Heart left ventricle (tissue), 16 donors: ENCODE results near the gene CCL23. TPM values are rescaled to one million over a fixed set of nuclear protein-coding genes. Genes with fewer than 3 reads are reported as not detected.

Experiments
- ATAC-seq, 4 donors: fragments of 200-7000 bp; cut with Tn5 transposase; one replicate each; pipeline ENCODE4 v1.9.1; 2020 to 2022; ENCODE audit warnings: moderate library complexity in 4 of 4, mild to moderate bottlenecking in 3 of 4, moderate number of reproducible peaks in 1 of 4
- DNase-seq, 5 donors: peaks; one replicate each; pipeline ENCODE4 v3.0.0-alpha.2; 2020
- H3K27ac ChIP-seq, 12 donors: fragments of 200-600 bp; sonication (generic) in 4 of 12; one replicate each; pipeline versions ENCODE4 v1.5.0 to v1.8.0; 2016 to 2022; ENCODE audit warnings: mild to moderate bottlenecking in 2 of 12
- H3K27me3 ChIP-seq, 9 donors: fragments of 200-600 bp; sonication (generic) in 2 of 9; one replicate each; pipeline versions ENCODE4 v1.5.1 to v1.8.0; 2016 to 2022; ENCODE audit warnings: mild to moderate bottlenecking in 3 of 9
- H3K36me3 ChIP-seq, 9 donors: fragments of 200-600 bp; sonication (generic) in 2 of 9; one replicate each; pipeline versions ENCODE4 v1.5.0 to v1.8.0; 2018 to 2022; ENCODE audit warnings: mild to moderate bottlenecking in 2 of 9
- H3K4me1 ChIP-seq, 12 donors: fragments of 200-600 bp; sonication (generic) in 4 of 12; one replicate each; pipeline versions ENCODE4 v1.5.0 to v1.8.0; 2016 to 2022; ENCODE audit warnings: mild to moderate bottlenecking in 3 of 12
- H3K4me3 ChIP-seq, 12 donors: fragments of 200-600 bp; sonication (generic) in 4 of 12; one replicate each; pipeline versions ENCODE4 v1.5.0 to v1.8.0; 2017 to 2022; ENCODE audit warnings: mild to moderate bottlenecking in 9 of 12, moderate library complexity in 4 of 12
- H3K9me3 ChIP-seq, 12 donors: fragments of 200-600 bp; sonication (generic) in 4 of 12; one replicate each; pipeline versions ENCODE4 v1.5.0 to v1.8.0; 2016 to 2022; ENCODE audit warnings: mild to moderate bottlenecking in 1 of 12
- POLR2A ChIP-seq, 2 donors: fragments of 450-650 bp; IDR thresholded peaks; one replicate each; pipeline ENCODE4 v1.6.1; 2017; ENCODE audit warnings: antibody characterized with exemption in 2 of 2, mild to moderate bottlenecking in 2 of 2, moderate library complexity in 2 of 2
- WGBS, 4 donors: extraction: QIAGEN DNeasy Blood & Tissue Kit in 2 of 4; methylation state at CpG; one replicate each; pipeline versions ENCODE4 v1.1.5 to v1.1.7; 2013 to 2018; 5-methylcytosine and 5-hydroxymethylcytosine counted together
- intact Hi-C, 10 donors: fragments of 100-400 bp; cut with DNase I; formaldehyde crosslinking; loops; one replicate each; pipeline versions ENCODE4 v1.11.1 to v1.14.2; 2022
- polyA plus RNA-seq, 2 donors: library from polyadenylated mRNA; stranded (reverse); fragments of 200-250 nt; gene quantifications; one replicate each; pipeline ENCODE4 v1.2.3, GENCODE V29; 2013
- total RNA-seq, 9 donors: library from RNA; depleted of rRNA in 2 of 9; stranded (reverse); fragments of >200 nt in 2 of 9; fragmentation: NEBNext Ultra II Directional in 3 of 9; extraction: Animal tissue kit (Norgen Biotek cat#: 25700) in 3 of 9; gene quantifications; one replicate each; pipeline versions ENCODE4 v1.1.0 to v1.2.4, GENCODE V29; 2016 to 2023
- TF ChIP-seq, protein P1 (sequence below), 12 donors: fragments of 200-600 bp; sonication (generic) in 4 of 12; IDR thresholded peaks; one replicate each; pipeline versions ENCODE4 v1.5.0 to v1.8.0; 2018 to 2022; ENCODE audit warnings: antibody characterized with exemption in 12 of 12, mild to moderate bottlenecking in 5 of 12
- donor health status: ischemic (EF 13 %, LVEDD 7.1; RV severe dilation, severe dysfunction).
- donor health status: healthy with polysubstance abuse.
- donor health status: DM: no; HTN: yes; CAD: no.
- donor health status: DM: no; HTN: no; CAD: no.
- donor health status: ischemic (EF 25% LVEDD 6.9; RV normal size, moderate dysfunction).
- donor health status: ischemic (EF 25% LVEDD 5.7; RV mildly dilated, moderate dysfunction).
- donor health status: healthy.
- donor health status: DM: yes; HTN: yes; CAD: no.
- donor health status: ischemic (EF 35%, LVEDD 5.7; RV mildly dilated, moderate dysfunction).
- donor health status: nonischemic (EF 11% LVEDD 7.7; RV severe dilation, severe dysfunction).
- donor health status: DM: yes; HTN: yes; CAD: no.
- donor health status: PGD.
- donor health status: ischemic (EF 29% LVEDD 5.4; RV normal size, mild dysfunction).
- donor health status: nonischemic (EF 23%, LVEDD 6.1; RV moderate dilation, normal function).

The CCL23 gene
- total and polyA plus RNA-seq, 11 donors, result 0.42 to 5.2 TPM; not detected in 9

DNA sequence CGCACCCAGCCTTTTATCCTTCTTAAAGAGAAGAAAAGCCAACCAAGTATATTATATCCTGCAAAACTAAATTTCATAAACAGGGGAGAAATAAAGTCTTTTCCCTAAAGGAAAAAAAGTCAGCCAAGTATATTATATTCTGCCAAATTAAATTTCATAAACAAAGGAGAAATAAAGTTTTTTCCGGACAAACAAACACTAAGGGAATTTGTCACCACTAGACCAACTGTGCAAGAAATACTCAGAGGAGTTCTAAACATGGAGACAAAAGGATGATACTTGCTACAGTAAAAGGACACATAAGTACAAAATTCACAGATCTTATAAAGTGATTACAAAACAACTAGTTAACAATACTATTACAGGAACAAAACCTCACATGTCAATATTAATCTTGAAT, 31.9 kb upstream of the CCL23 start:
- Histone ChIP-seq H3K4me1 (peaks cover 0 to under 1% (median 0%) of the 10 kb centered on the region in 12 donors), H3K36me3 (no peaks in the 10 kb centered on the region), H3K27me3 (peaks cover 0 to 17% (median 0%) of the 10 kb centered on the region in 9 donors), H3K9me3 (peaks cover 0 to 42% (median 23%) of the 10 kb centered on the region in 12 donors), H3K4me3 (no peak overlapping the region), H3K27ac (no peak overlapping the region)
- whole genome bisulfite sequencing, 4 donors, result 97 to 99% (median 98%) methylated on average over 2 of the region's 2 CpGs
- intact Hi-C loops, result loop anchor here in 1 of 10 donors (5.0 kb wide), 1 partner anchor 162 kb away; no protein-coding TSS in a partner anchor
- DNase-seq, result no peak
- ATAC-seq, result no peak
- TF ChIP-seq, protein P1, sequence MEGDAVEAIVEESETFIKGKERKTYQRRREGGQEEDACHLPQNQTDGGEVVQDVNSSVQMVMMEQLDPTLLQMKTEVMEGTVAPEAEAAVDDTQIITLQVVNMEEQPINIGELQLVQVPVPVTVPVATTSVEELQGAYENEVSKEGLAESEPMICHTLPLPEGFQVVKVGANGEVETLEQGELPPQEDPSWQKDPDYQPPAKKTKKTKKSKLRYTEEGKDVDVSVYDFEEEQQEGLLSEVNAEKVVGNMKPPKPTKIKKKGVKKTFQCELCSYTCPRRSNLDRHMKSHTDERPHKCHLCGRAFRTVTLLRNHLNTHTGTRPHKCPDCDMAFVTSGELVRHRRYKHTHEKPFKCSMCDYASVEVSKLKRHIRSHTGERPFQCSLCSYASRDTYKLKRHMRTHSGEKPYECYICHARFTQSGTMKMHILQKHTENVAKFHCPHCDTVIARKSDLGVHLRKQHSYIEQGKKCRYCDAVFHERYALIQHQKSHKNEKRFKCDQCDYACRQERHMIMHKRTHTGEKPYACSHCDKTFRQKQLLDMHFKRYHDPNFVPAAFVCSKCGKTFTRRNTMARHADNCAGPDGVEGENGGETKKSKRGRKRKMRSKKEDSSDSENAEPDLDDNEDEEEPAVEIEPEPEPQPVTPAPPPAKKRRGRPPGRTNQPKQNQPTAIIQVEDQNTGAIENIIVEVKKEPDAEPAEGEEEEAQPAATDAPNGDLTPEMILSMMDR (IDR thresholded peaks at IDR 0.05), result no peak
- no peak for TF ChIP-seq POLR2A (IDR thresholded peaks at IDR 0.05)

DNA sequence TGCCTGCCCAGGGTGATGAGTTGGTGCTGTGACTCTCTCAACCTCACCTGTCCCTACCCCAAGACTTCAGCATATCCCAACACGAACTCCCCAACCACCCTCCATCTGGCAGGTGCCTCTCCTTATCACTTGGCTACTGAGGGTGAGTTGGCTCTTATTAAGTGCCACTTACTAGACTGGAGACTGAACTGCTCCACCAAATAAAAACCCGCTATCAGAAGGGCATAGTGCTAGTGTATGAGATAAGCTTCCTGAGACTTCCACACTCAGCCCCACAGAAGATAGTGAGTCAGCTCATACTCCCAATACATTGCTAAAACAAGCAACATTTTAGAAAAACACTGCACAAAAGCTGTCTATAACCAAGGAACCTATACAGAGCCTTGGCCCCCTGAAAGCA, 30.3 kb upstream of the CCL23 start:
- TF ChIP-seq, protein P1 (IDR thresholded peaks at IDR 0.05), result no peak
- Histone ChIP-seq H3K27ac (no peak overlapping the region), H3K4me3 (no peak overlapping the region), H3K36me3 (no peaks in the 10 kb centered on the region), H3K4me1 (no peaks in the 10 kb centered on the region), H3K27me3 (peaks cover 0 to 17% (median 0%) of the 10 kb centered on the region in 9 donors), H3K9me3 (peaks cover 0 to 43% (median 23%) of the 10 kb centered on the region in 12 donors)
- ATAC-seq (no peak), DNase-seq (no peak)
- 40 to 56% (median 49%) methylated on average over 2 of the region's 2 CpGs for WGBS, 4 donors
- intact Hi-C loops, result no loop called here

DNA sequence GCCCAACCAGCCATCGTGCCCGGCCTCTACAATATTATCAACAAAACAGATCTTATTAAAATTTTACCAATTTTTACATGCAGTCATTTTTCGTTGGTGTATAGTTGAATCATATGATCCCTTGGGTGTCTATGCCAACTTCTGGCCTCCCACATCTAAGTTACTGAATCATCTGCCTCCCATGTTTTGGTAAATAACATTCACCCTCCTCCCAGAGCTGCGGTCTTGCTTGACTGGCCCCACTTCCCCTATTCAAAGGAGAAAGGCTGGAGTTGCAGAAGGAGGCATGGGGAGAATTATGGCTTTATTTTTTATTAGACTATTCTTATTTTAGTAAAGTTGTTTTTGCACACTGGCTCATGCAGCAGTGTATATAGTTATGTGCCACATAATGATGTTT, 18.5 kb upstream of the CCL23 start:
- intact Hi-C loops, result no loop called here
- Histone ChIP-seq H3K27ac (peak overlapping the region in 1 of 12 donors; percentile 34), H3K27me3 (peaks cover 0 to 6% (median 0%) of the 10 kb centered on the region in 9 donors), H3K36me3 (no peaks in the 10 kb centered on the region), H3K4me3 (no peak overlapping the region), H3K4me1 (peaks cover 0 to 21% (median 0%) of the 10 kb centered on the region in 12 donors), H3K9me3 (no peaks in the 10 kb centered on the region)
- ATAC-seq (no peak), DNase-seq (no peak)
- 88 to 92% (median 90%) methylated on average over 4 of the region's 4 CpGs for WGBS, 4 donors
- no peak for TF ChIP-seq POLR2A (IDR thresholded peaks at IDR 0.05)
- TF ChIP-seq, protein P1 (IDR thresholded peaks at IDR 0.05), result no peak

DNA sequence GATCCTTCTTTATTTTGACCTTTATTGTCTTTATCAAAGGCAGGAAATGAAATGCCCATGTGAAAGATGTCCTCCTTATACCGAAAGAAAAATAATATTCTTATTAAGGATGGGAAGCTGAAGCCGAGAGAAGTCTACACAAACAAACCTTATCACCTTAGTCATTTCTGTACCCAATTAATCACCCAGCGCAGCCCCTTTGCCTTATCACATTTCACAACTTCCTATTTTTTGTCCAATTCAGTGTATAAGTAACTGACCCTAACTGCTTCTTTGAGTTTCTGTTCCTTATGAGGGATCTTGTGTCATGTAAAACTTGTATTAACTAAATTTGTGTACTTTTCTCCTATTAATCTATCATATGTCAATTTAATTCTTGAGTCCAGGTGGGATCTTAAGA, 16.4 kb upstream of the CCL23 start:
- ATAC-seq (no peak), DNase-seq (no peak)
- intact Hi-C loops, result no loop called here
- no peaks in the 10 kb centered on the region for H3K36me3 ChIP-seq
- peaks cover 0 to 21% (median 0%) of the 10 kb centered on the region in 12 donors for H3K4me1 ChIP-seq
- no peaks in the 10 kb centered on the region for H3K9me3 ChIP-seq
- 50 to 52% (median 52%) methylated on average over 3 of the region's 3 CpGs for WGBS, 4 donors
- TF ChIP-seq, protein P1 (IDR thresholded peaks at IDR 0.05), result no peak
- TF ChIP-seq POLR2A (IDR thresholded peaks at IDR 0.05), result no peak
- H3K27ac ChIP-seq, result no peak overlapping the region
- H3K27me3 ChIP-seq, result peaks cover 0 to 6% (median 0%) of the 10 kb centered on the region in 9 donors
- H3K4me3 ChIP-seq, result no peak overlapping the region
